Right renal cortex interstitium (tissue), 3 donors: ENCODE data around the gene CACNA1C. TPM values are rescaled to one million over a fixed set of nuclear protein-coding genes. Genes with fewer than 3 reads are reported as not detected.

Experiments used
- DNase-seq, 3 donors: peaks; one replicate each; pipeline ENCODE4 v3.0.0-alpha.2; 2013; ENCODE audit warnings: low read depth in 3 of 3, low spot score in 2 of 3
- polyA plus RNA-seq, 3 donors: library from polyadenylated mRNA; unstranded; fragments of 120-200 nt; gene quantifications; one replicate each; pipeline ENCODE4 v1.2.1, GENCODE V29; 2013; ENCODE audit not compliant: insufficient read length in 3 of 3

Gene CACNA1C
- polyA plus RNA-seq, 3 donors, result 5.7 to 6.4 (median 5.8) TPM

GRCh38 chr12:2644683-2645405, 592.1 kb downstream of the CACNA1C start:
- no peak for DNase-seq

GRCh38 chr12:2645460-2645859, 592.7 kb downstream of the CACNA1C start:
- no peak for DNase-seq

- no peak for DNase-seq
These were observed 593.6 kb downstream of the CACNA1C start for GRCh38 chr12:2646341-2646740.

GRCh38 chr12:2647186-2647585, 594.4 kb downstream of the CACNA1C start:
- DNase-seq, result no peak

GRCh38 chr12:2648406-2648805, 595.6 kb downstream of the CACNA1C start:
- DNase-seq, result no peak

GRCh38 chr12:2649201-2650030, 596.6 kb downstream of the CACNA1C start:
- no peak for DNase-seq

- no peak for DNase-seq
These were observed 597.7 kb downstream of the CACNA1C start for GRCh38 chr12:2650261-2651067.

GRCh38 chr12:2651068-2651965, 598.5 kb downstream of the CACNA1C start:
- no peak for DNase-seq

- DNase-seq, result no peak
These were observed 599.2 kb downstream of the CACNA1C start for GRCh38 chr12:2652011-2652400.

- no peak for DNase-seq
These were observed 599.8 kb downstream of the CACNA1C start for GRCh38 chr12:2652401-2653081.

- DNase-seq, result no peak
These were observed 600.7 kb downstream of the CACNA1C start for GRCh38 chr12:2653461-2653965.

- no peak for DNase-seq
These were observed 601.5 kb downstream of the CACNA1C start for GRCh38 chr12:2654311-2654710.

GRCh38 chr12:2654741-2655140, 602.0 kb downstream of the CACNA1C start:
- no peak for DNase-seq

GRCh38 chr12:2662524-2662923, 609.7 kb downstream of the CACNA1C start:
- no peak for DNase-seq

GRCh38 chr12:2664721-2665577, 612.2 kb downstream of the CACNA1C start:
- no peak for DNase-seq

- no peak for DNase-seq
These were observed 613.6 kb downstream of the CACNA1C start for GRCh38 chr12:2666411-2666810.

- DNase-seq, result no peak
These were observed 614.1 kb downstream of the CACNA1C start for GRCh38 chr12:2666846-2667245.

GRCh38 chr12:2667716-2668440, 615.1 kb downstream of the CACNA1C start:
- no peak for DNase-seq
